ENCODE results near the gene OTUD1. TPM values are rescaled to one million over a fixed set of nuclear protein-coding genes. Genes with fewer than 3 reads are reported as not detected.

The OTUD1 gene
- polyA plus RNA-seq, 2 of the 4 experiments (the other 2 are of a cell fraction): 2.3 to 2.4 TPM

DNA sequence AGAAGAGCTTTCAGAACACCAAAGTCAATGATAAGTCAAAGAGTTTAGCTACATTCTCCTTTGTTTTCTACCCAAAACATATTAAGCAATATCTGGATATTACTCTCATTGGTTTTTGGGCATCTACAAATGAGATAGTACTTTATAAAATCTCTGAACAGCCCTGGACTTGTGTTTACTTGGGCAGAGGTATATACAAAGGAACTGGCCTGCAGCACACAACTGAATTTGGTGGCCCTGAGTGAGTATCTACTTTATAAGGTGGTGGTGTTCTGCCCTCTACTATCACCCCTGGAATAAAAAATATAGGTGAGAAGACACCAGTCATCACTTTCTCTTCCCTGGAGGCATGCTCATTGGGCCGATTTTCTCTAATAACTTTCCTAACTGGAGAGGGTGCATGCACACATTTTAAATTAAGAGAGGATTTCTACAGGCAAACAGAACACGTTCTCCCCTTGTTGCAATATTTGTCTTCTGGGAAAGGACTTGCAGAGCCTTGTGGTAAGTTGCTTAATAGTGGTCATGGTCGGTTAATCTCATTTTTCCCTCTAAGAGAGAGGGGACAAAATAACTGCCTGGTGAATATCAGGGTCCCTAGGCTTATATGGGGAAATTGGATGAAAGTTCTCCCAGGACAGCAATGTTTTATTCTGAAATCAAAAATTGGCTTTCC is 41.1 kb downstream of the OTUD1 start:
- POLR2A ChIA-PET: no interaction called here
- 6% methylated on average over 3 of the region's 3 CpGs for WGBS (ENCODE audit: missing lambda C conversion rate)

DNA sequence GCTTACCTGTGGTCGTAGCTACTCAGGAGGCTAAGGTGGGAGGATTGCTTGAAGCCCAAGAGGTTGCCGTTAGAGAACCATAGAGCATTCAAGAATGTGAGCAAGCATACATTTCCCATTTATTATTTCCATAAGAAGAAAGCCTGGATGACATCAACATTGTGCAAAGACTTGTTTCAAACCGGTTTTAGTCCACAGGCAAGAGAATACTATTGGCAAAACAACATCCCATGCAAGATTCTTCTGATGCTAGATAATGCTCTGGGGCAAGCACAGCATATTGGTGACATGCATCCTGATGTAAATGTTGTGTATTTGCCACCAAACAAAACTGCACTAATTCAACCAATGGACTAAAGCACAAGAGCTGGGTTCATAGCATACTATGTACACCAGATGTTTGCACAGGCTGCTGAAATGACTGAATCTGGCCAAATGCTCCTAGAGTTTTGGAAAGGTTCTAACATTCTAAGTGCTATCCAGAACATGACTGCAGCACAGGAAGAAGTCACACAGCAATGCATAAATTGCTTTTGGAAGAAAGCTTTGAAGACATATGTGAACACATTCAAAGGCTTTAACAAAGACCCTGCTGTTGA is 42.6 kb downstream of the OTUD1 start:
- DNase-seq (ENCODE audit: low read depth in 1 of 2, low spot score in 1 of 2) (no peak), FAIRE-seq (no peak), ATAC-seq (no peak)
- Histone ChIP-seq H3K4me1 (no peaks in the 10 kb centered on the region), H3K27ac (no peak overlapping the region), H3K9me3 (no peaks in the 10 kb centered on the region), H3K4me3 (no peak overlapping the region), H3K4me2 (no peak overlapping the region)
- CTCF ChIA-PET: interaction anchor here (0.8 kb wide), 1 partner anchor 166 kb away, joined by 3 read pairs; no protein-coding TSS in a partner anchor
- POLR2A ChIA-PET: no interaction called here
- 0% methylated on average over 3 of the region's 3 CpGs for WGBS (ENCODE audit: missing lambda C conversion rate)
- TF ChIP-seq CBX2 (IDR thresholded peaks at IDR 0.05; ENCODE audit: borderline replicate concordance, low read depth): no peak
- no peak for TF ChIP-seq MAZ (IDR thresholded peaks at IDR 0.05; ENCODE audit: borderline replicate concordance, low read depth, low read length)
- no peak for TF ChIP-seq EP300 (IDR thresholded peaks at IDR 0.05)
- TF ChIP-seq, protein P1, sequence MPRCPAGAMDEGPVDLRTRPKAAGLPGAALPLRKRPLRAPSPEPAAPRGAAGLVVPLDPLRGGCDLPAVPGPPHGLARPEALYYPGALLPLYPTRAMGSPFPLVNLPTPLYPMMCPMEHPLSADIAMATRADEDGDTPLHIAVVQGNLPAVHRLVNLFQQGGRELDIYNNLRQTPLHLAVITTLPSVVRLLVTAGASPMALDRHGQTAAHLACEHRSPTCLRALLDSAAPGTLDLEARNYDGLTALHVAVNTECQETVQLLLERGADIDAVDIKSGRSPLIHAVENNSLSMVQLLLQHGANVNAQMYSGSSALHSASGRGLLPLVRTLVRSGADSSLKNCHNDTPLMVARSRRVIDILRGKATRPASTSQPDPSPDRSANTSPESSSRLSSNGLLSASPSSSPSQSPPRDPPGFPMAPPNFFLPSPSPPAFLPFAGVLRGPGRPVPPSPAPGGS (IDR thresholded peaks at IDR 0.05): no peak
- no peak for TF ChIP-seq ZNF302 (CRISPR knock-in tag; IDR thresholded peaks at IDR 0.05)
- no peak for TF ChIP-seq HDAC2 (IDR thresholded peaks at IDR 0.05)
- TF ChIP-seq, protein P2, sequence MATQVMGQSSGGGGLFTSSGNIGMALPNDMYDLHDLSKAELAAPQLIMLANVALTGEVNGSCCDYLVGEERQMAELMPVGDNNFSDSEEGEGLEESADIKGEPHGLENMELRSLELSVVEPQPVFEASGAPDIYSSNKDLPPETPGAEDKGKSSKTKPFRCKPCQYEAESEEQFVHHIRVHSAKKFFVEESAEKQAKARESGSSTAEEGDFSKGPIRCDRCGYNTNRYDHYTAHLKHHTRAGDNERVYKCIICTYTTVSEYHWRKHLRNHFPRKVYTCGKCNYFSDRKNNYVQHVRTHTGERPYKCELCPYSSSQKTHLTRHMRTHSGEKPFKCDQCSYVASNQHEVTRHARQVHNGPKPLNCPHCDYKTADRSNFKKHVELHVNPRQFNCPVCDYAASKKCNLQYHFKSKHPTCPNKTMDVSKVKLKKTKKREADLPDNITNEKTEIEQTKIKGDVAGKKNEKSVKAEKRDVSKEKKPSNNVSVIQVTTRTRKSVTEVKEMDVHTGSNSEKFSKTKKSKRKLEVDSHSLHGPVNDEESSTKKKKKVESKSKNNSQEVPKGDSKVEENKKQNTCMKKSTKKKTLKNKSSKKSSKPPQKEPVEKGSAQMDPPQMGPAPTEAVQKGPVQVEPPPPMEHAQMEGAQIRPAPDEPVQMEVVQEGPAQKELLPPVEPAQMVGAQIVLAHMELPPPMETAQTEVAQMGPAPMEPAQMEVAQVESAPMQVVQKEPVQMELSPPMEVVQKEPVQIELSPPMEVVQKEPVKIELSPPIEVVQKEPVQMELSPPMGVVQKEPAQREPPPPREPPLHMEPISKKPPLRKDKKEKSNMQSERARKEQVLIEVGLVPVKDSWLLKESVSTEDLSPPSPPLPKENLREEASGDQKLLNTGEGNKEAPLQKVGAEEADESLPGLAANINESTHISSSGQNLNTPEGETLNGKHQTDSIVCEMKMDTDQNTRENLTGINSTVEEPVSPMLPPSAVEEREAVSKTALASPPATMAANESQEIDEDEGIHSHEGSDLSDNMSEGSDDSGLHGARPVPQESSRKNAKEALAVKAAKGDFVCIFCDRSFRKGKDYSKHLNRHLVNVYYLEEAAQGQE (IDR thresholded peaks at IDR 0.05): no peak
- no peak for TF ChIP-seq FOSL2 (IDR thresholded peaks at IDR 0.05)
- no peak for TF ChIP-seq FOSL2 (CRISPR knock-in tag; IDR thresholded peaks at IDR 0.05)
- no peak for TF ChIP-seq KDM5A (IDR thresholded peaks at IDR 0.05)
- no peak for TF ChIP-seq ZSCAN20 (CRISPR knock-in tag; IDR thresholded peaks at IDR 0.05)
- TF ChIP-seq ELK1 (IDR thresholded peaks at IDR 0.05; ENCODE audit: low read depth, low read length): no peak

More for the DNA sequence above, 41.1 kb downstream of the OTUD1 start:
- H3K4me3 ChIP-seq: no peak overlapping the region
- no peaks in the 10 kb centered on the region for H3K4me1 ChIP-seq
- no peak for FAIRE-seq
- CTCF ChIA-PET: no interaction called here
- H3K9me3 ChIP-seq: no peaks in the 10 kb centered on the region
- H3K4me2 ChIP-seq: no peak overlapping the region
- ATAC-seq: no peak
- TF ChIP-seq EHMT2 (IDR thresholded peaks at IDR 0.05; ENCODE audit: low read depth): no peak
- TF ChIP-seq SREBF2 (IDR thresholded peaks at IDR 0.05): no peak
- TF ChIP-seq CBX2 (IDR thresholded peaks at IDR 0.05; ENCODE audit: borderline replicate concordance, low read depth): no peak
- TF ChIP-seq RCOR1 (IDR thresholded peaks at IDR 0.05; ENCODE audit: low read depth, low read length): no peak
- no peak for TF ChIP-seq ESRRA (IDR thresholded peaks at IDR 0.05; ENCODE audit: borderline replicate concordance, low read length)
- no peak for TF ChIP-seq GATA3 (IDR thresholded peaks at IDR 0.05; ENCODE audit: borderline replicate concordance)
- no peak for TF ChIP-seq PHF8 (IDR thresholded peaks at IDR 0.05; ENCODE audit: borderline replicate concordance, low read depth)
- no peak for TF ChIP-seq NPAS2 (CRISPR knock-in tag; IDR thresholded peaks at IDR 0.05; ENCODE audit: borderline replicate concordance)
- DNase-seq (ENCODE audit: low read depth in 1 of 2, low spot score in 1 of 2): no peak
- no peak overlapping the region for H3K27ac ChIP-seq
